AG10803 (cell line): ENCODE results near the gene GJB6.

Source experiments
- DNase-seq: peaks from one replicate; pipeline ENCODE4 v3.0.0; 2010; ENCODE audit warnings: low read depth
- H3K4me3 ChIP-seq: 2 replicates; pipeline ENCODE4 v1.5.1; 2011; ENCODE audit warnings: mild to moderate bottlenecking, low read length, control low read depth
- CTCF ChIP-seq: conservative IDR thresholded peaks from 2 replicates; pipeline ENCODE4 v1.5.1; 2011; ENCODE audit warnings: mild to moderate bottlenecking, low read length, control low read depth, inconsistent platforms

Gene GJB6

GRCh38 chr13:20247403-20247802 lies 15.3 kb upstream of the GJB6 start:
- no peak for DNase-seq
- no peak overlapping the region for H3K4me3 ChIP-seq
- no peak for TF ChIP-seq CTCF

- no peak for TF ChIP-seq CTCF
- DNase-seq = no peak
- H3K4me3 ChIP-seq = no peak overlapping the region
Observed at GRCh38 chr13:20241593-20241992, 9.5 kb upstream of the GJB6 start.

- no peak for TF ChIP-seq CTCF
- no peak for DNase-seq
- H3K4me3 ChIP-seq = no peak overlapping the region
Observed at GRCh38 chr13:20239748-20240147, 7.6 kb upstream of the GJB6 start.

GRCh38 chr13:20232556-20233277 lies 598 bp upstream of the GJB6 start:
- no peak overlapping the region for H3K4me3 ChIP-seq
- no peak for TF ChIP-seq CTCF
- no peak for DNase-seq

GRCh38 chr13:20230913-20231838 lies 943 bp downstream of the GJB6 start:
- TF ChIP-seq CTCF = no peak
- no peak overlapping the region for H3K4me3 ChIP-seq

GRCh38 chr13:20227730-20228129 lies 4.4 kb downstream of the GJB6 start:
- no peak for DNase-seq
- H3K4me3 ChIP-seq = no peak overlapping the region
- no peak for TF ChIP-seq CTCF

More at GRCh38 chr13:20230913-20231838, 943 bp downstream of the GJB6 start:
- DNase-seq = no peak

- TF ChIP-seq CTCF = no peak
- no peak for DNase-seq
- no peak overlapping the region for H3K4me3 ChIP-seq
Observed at GRCh38 chr13:20227288-20227687, 4.8 kb downstream of the GJB6 start.
